K562 (cell line): Measurements from ENCODE around the gene FAM50A. TPM values are rescaled to one million over a fixed set of nuclear protein-coding genes. Genes with fewer than 3 reads are reported as not detected.

Source experiments
- AFF1 ChIP-seq, 2 experiments: fragments of 450-650 bp; IDR thresholded peaks; 2 replicates each; pipeline ENCODE4 v1.6.1; 2018; ENCODE audit warnings: mild to moderate bottlenecking in 2 of 2, low read depth in 1 of 2; ENCODE audit not compliant: partially characterized antibody in 2 of 2
- ZNF639 ChIP-seq, 2 experiments: fragments of 200-800 bp in 1 of 2; sonication (Bioruptor generic) in 1 of 2; sonication (generic) in 1 of 2; formaldehyde crosslinking in 1 of 2; IDR thresholded peaks in 1 of 2; conservative IDR thresholded peaks in 1 of 2; 2 replicates each; pipeline versions ENCODE4 v1.5.0 to v1.6.1; 2016 to 2020; ENCODE audit warnings: missing compliant biosample characterization in 1 of 2, missing genetic modification characterization in 1 of 2, missing genetic modification reagents in 1 of 2
- polyA plus RNA-seq, 8 experiments: library from polyadenylated mRNA; depleted of rRNA in 4 of 8; stranded (reverse) in 5 of 8; unstranded in 3 of 8; fragments of >200 nt; fragmentation: Nextera tagmentation in 2 of 8; fragmentation: Illumina TruSeq in 1 of 8; extraction: Ambion mirVana in 2 of 8; extraction: Trizol in 1 of 8; gene quantifications; 2 replicates each; pipeline versions ENCODE4 v1.2.1 to v1.2.3, GENCODE V29; 2011 to 2014; ENCODE audit warnings: inconsistent platforms in 1 of 8, missing spikeins in 1 of 8
- total RNA-seq, 7 experiments: library from RNA; depleted of rRNA in 6 of 7; stranded (reverse); fragments of >200 nt in 6 of 7; fragmentation: Illumina TruSeq in 2 of 7; extraction: Trizol in 2 of 7; gene quantifications; 2 replicates each; pipeline versions ENCODE4 v1.2.1 to v1.2.3, GENCODE V29; 2011 to 2021; ENCODE audit warnings: low replicate concordance in 1 of 7

Gene FAM50A
- total and polyA plus RNA-seq, 9 of the 15 experiments (the other 6 are each of a cell fraction or from before 2014, with no cell fraction given) = 4.4 to 114 (median 67.3) TPM

GRCh38 chrX:154441564-154441963 lies 2.4 kb upstream of the FAM50A start (continued):
- TF ChIP-seq AFF1 (IDR thresholded peaks at IDR 0.05; ENCODE audit: low read depth in 1 of 2, partially characterized antibody in 2 of 2) = no peak
- no peak for TF ChIP-seq ZNF639 (CRISPR knock-in tag; conservative IDR thresholded peaks at IDR 0.05 in 1 of 2, IDR thresholded peaks at IDR 0.05 in 1 of 2)
